GM18868 (cell line): ENCODE measurements around the gene HSPA5.
"Not testable (repeated sequence)": the region's sequence is repeated elsewhere in the genome, so short reads cannot be mapped to it uniquely, and the experiment has no call there.

Experiments
- ATAC-seq: cut with Tn5 transposase; IDR thresholded peaks from one replicate; pipeline ENCODE4 v1.9.1; 2021; ENCODE audit warnings: mild to moderate bottlenecking, moderate library complexity; ENCODE audit not compliant: unreplicated experiment

Gene HSPA5

GRCh38 chr9:125194466-125194865, 46.7 kb downstream of the HSPA5 start:
- ATAC-seq: not testable (repeated sequence)

DNA sequence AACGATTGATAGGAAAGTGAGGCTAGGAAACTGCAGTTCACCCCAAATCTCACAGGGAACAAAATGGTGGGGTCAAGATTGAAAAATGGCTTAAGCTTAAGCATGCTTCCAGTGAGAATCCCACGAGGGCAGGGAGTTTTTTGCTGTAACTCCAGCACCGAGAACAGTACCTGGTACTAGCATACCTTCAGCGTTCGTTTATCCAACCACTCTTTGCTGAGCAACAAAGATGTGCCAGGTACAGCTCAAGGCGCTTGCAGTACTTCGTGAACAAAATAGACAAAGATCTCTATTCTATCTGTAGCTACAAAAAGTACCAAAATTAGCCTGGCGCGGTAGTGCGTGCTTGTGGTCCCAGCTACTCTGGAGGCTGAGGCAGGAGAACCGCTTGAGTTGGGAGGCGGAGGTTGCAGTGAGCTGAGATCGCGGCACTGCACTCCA, 50.8 kb downstream of the HSPA5 start:
- ATAC-seq: no peak

DNA sequence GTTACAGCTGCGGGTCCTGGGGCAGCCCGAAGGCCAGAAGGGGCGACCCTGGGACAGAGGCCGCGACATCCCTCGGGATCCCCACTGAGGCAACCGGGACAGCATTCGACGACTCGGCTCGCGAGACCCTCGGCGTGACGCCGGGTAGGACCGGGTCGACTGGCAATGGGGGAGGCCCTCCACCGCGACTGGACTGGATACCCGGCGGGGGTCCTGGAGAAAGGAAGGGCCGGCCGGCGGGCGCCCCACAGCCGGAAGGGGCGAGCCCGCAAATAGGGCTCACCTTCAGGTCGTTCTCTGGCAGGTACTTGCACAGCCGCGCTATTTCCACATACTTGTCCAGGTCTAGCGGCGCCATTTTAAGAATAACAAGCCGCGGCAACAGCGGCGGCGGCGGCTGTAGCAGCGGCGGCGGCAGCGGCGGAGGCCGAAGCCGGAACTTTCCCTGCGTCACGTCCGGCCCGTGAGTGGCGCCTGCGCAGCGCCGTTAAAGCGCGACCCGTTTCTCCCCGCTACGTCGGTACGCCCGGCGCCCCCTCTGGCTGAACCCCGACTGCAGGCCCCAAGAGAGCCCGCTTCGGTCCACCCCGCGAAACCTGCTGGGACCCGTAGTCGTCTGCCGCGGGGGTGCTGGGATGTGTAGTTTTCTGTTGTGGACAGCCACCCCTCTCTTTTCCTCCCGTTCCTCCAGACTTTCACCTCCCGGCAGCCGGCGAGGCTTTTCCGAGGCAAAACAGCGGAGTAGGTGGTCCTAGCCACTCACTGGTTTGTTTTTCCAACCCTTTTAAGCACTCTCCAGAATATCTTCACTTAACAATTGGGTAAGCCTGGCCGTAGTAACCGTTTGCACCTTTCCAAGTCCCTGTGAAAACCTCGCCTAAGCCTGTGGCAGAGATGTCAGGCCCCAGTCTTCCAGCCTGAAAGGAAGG, 51.5 kb downstream of the HSPA5 start, which contains the start of gene PPP6C:
PPP6C (minus strand) TSS at position 443 of the 929 bp plus-strand sequence; CDS start at position 358, 85 bp downstream.
- ATAC-seq: peak; percentile 98

- ATAC-seq: no peak
Observed at GRCh38 chr9:125189011-125189360, 52.2 kb downstream of the HSPA5 start.
